HepG2 (cell line): Measurements from ENCODE around the gene PROC. TPM values are rescaled to one million over a fixed set of nuclear protein-coding genes. Genes with fewer than 3 reads are reported as not detected.

Experiments used
- DNMT3B ChIP-seq: conservative IDR thresholded peaks from 2 replicates; pipeline ENCODE4 v1.6.1; 2016; ENCODE audit warnings: missing biosample characterization, control low read depth
- KDM5A ChIP-seq: fragments of 200-600 bp; sonication (generic); IDR thresholded peaks from 2 replicates; pipeline ENCODE4 v1.7.0; 2018; ENCODE audit warnings: antibody characterized with exemption, mild to moderate bottlenecking, low read length, borderline replicate concordance
- MED13 ChIP-seq: sonication (generic); formaldehyde crosslinking; IDR thresholded peaks from 2 replicates; pipeline ENCODE4 v1.5.0; 2020; ENCODE audit warnings: missing genetic modification reagents
- RBAK ChIP-seq: sonication (generic); formaldehyde crosslinking; IDR thresholded peaks from 2 replicates; pipeline ENCODE4 v1.5.1; 2020; ENCODE audit warnings: mild to moderate bottlenecking, missing genetic modification reagents
- SP5 ChIP-seq: IDR thresholded peaks from 2 replicates; pipeline ENCODE4 v1.6.1; 2016; ENCODE audit warnings: low read depth, borderline replicate concordance
- TAF15 ChIP-seq: fragments of 200-400 bp; formaldehyde crosslinking; IDR thresholded peaks from one replicate; pipeline ENCODE4 v1.6.1; 2018; ENCODE audit warnings: mild to moderate bottlenecking, low read depth, low read length; ENCODE audit not compliant: poor library complexity, severe bottlenecking
- TBP ChIP-seq: sonication (generic); formaldehyde crosslinking; IDR thresholded peaks from 2 replicates; pipeline ENCODE4 v1.5.0; 2020; ENCODE audit warnings: missing genetic modification reagents
- TRIM24 ChIP-seq: sonication (generic); formaldehyde crosslinking; IDR thresholded peaks from 2 replicates; pipeline ENCODE4 v1.8.0; 2022; ENCODE audit warnings: mild to moderate bottlenecking, missing genetic modification reagents
- YY1 ChIP-seq: IDR thresholded peaks from 2 replicates; pipeline ENCODE4 v1.6.1; 2011; ENCODE audit warnings: low read length, low read depth, moderate library complexity, mild to moderate bottlenecking; ENCODE audit not compliant: insufficient read depth, insufficient replicate concordance
- ZNF562 ChIP-seq: sonication (generic); formaldehyde crosslinking; IDR thresholded peaks from 2 replicates; pipeline ENCODE4 v1.8.0; 2022; ENCODE audit warnings: missing genetic modification reagents, borderline replicate concordance
- ZNF788 ChIP-seq: sonication (generic); formaldehyde crosslinking; IDR thresholded peaks from 2 replicates; pipeline ENCODE4 v1.5.0; 2020; ENCODE audit warnings: mild to moderate bottlenecking, missing genetic modification reagents, borderline replicate concordance
- polyA plus RNA-seq, 8 experiments: library from polyadenylated mRNA; depleted of rRNA in 3 of 8; stranded (reverse) in 7 of 8; unstranded in 1 of 8; fragments of >200 nt; fragmentation: Illumina TruSeq in 4 of 8; extraction: Trizol in 4 of 8; gene quantifications; 2 replicates each; pipeline versions ENCODE4 v1.2.1 to v1.2.3, GENCODE V29; 2011 to 2016; ENCODE audit warnings: low read depth in 4 of 8, missing spikeins in 1 of 8, mixed read lengths in 1 of 8; ENCODE audit not compliant: insufficient read depth in 1 of 8
- total RNA-seq, 5 experiments: library from RNA; depleted of rRNA; stranded (reverse); fragments of >200 nt; fragmentation: Illumina TruSeq; extraction: Trizol; gene quantifications; 2 replicates each; pipeline ENCODE4 v1.2.3, GENCODE V29; 2016; ENCODE audit warnings: low read depth in 1 of 5
- TF ChIP-seq, protein P1 (sequence below), 2 experiments: fragments of 450-650 bp in 1 of 2; sonication (generic) in 1 of 2; formaldehyde crosslinking in 1 of 2; IDR thresholded peaks; 2 replicates each; pipeline versions ENCODE4 v1.6.1 to v1.8.0; 2016 to 2022; ENCODE audit warnings: antibody characterized with exemption in 1 of 2, mild to moderate bottlenecking in 1 of 2, missing genetic modification reagents in 1 of 2
- TF ChIP-seq, protein P2 (sequence below): IDR thresholded peaks from 2 replicates; pipeline ENCODE4 v1.6.1; 2016
- TF ChIP-seq, protein P3 (sequence below): sonication (generic); formaldehyde crosslinking; IDR thresholded peaks from 2 replicates; pipeline ENCODE4 v1.5.1; 2020; ENCODE audit warnings: missing genetic modification reagents, mild to moderate bottlenecking, borderline replicate concordance

The PROC gene
- total and polyA plus RNA-seq, 2 of the 13 experiments (the other 11 are each of a cell fraction or from before 2014, with no cell fraction given): 134 to 185 TPM

DNA sequence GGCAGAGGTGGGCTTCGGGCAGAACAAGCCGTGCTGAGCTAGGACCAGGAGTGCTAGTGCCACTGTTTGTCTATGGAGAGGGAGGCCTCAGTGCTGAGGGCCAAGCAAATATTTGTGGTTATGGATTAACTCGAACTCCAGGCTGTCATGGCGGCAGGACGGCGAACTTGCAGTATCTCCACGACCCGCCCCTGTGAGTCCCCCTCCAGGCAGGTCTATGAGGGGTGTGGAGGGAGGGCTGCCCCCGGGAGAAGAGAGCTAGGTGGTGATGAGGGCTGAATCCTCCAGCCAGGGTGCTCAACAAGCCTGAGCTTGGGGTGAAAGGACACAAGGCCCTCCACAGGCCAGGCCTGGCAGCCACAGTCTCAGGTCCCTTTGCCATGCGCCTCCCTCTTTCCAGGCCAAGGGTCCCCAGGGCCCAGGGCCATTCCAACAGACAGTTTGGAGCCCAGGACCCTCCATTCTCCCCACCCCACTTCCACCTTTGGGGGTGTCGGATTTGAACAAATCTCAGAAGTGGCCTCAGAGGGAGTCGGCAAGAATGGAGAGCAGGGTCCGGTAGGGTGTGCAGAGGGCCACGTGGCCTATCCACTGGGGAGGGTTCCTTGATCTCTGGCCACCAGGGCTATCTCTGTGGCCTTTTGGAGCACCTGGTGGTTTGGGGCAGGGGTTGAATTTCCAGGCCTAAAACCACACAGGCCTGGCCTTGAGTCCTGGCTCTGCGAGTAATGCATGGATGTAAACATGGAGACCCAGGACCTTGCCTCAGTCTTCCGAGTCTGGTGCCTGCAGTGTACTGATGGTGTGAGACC is at the start of gene PROC (continued):
- TF ChIP-seq, protein P1, sequence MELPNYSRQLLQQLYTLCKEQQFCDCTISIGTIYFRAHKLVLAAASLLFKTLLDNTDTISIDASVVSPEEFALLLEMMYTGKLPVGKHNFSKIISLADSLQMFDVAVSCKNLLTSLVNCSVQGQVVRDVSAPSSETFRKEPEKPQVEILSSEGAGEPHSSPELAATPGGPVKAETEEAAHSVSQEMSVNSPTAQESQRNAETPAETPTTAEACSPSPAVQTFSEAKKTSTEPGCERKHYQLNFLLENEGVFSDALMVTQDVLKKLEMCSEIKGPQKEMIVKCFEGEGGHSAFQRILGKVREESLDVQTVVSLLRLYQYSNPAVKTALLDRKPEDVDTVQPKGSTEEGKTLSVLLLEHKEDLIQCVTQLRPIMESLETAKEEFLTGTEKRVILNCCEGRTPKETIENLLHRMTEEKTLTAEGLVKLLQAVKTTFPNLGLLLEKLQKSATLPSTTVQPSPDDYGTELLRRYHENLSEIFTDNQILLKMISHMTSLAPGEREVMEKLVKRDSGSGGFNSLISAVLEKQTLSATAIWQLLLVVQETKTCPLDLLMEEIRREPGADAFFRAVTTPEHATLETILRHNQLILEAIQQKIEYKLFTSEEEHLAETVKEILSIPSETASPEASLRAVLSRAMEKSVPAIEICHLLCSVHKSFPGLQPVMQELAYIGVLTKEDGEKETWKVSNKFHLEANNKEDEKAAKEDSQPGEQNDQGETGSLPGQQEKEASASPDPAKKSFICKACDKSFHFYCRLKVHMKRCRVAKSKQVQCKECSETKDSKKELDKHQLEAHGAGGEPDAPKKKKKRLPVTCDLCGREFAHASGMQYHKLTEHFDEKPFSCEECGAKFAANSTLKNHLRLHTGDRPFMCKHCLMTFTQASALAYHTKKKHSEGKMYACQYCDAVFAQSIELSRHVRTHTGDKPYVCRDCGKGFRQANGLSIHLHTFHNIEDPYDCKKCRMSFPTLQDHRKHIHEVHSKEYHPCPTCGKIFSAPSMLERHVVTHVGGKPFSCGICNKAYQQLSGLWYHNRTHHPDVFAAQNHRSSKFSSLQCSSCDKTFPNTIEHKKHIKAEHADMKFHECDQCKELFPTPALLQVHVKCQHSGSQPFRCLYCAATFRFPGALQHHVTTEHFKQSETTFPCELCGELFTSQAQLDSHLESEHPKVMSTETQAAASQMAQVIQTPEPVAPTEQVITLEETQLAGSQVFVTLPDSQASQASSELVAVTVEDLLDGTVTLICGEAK (IDR thresholded peaks at IDR 0.05): no peak
- TF ChIP-seq, protein P1 (CRISPR knock-in tag; IDR thresholded peaks at IDR 0.05): peak; percentile 66
- TF ChIP-seq SP5 (CRISPR knock-in tag): peak; percentile 62; the same call in 1 of the 2 replicates
- TF ChIP-seq KDM5A: peak; percentile 78
- peak; percentile 89 for TF ChIP-seq ZNF788 (CRISPR knock-in tag)
- no peak for TF ChIP-seq TRIM24 (CRISPR knock-in tag)
- TF ChIP-seq DNMT3B: peak; percentile 6; the same call in 1 of the 2 replicates
- TF ChIP-seq TBP (CRISPR knock-in tag): peak; percentile 91; the same call in 1 of the 2 replicates
- TF ChIP-seq TAF15: peak; percentile 80
- peak; percentile 58; the same call in 1 of the 2 replicates for TF ChIP-seq RBAK (CRISPR knock-in tag)
- TF ChIP-seq, protein P2, sequence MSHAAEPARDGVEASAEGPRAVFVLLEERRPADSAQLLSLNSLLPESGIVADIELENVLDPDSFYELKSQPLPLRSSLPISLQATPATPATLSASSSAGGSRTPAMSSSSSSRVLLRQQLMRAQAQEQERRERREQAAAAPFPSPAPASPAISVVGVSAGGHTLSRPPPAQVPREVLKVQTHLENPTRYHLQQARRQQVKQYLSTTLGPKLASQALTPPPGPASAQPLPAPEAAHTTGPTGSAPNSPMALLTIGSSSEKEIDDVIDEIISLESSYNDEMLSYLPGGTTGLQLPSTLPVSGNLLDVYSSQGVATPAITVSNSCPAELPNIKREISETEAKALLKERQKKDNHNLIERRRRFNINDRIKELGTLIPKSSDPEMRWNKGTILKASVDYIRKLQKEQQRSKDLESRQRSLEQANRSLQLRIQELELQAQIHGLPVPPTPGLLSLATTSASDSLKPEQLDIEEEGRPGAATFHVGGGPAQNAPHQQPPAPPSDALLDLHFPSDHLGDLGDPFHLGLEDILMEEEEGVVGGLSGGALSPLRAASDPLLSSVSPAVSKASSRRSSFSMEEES (CRISPR knock-in tag): peak; percentile 44; the same call in 1 of the 2 replicates
- TF ChIP-seq, protein P3, sequence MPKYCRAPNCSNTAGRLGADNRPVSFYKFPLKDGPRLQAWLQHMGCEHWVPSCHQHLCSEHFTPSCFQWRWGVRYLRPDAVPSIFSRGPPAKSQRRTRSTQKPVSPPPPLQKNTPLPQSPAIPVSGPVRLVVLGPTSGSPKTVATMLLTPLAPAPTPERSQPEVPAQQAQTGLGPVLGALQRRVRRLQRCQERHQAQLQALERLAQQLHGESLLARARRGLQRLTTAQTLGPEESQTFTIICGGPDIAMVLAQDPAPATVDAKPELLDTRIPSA (CRISPR knock-in tag): no peak
- peak; percentile 50; the same call in 1 of the 2 replicates for TF ChIP-seq MED13 (CRISPR knock-in tag)
- peak; percentile 96 for TF ChIP-seq YY1
- no peak for TF ChIP-seq ZNF562 (CRISPR knock-in tag)
